ENCODE results near the gene MUSTN1.

The MUSTN1 gene

GRCh38 chr3:52834871-52835501 lies at the start of gene MUSTN1:
MUSTN1 (minus strand) TSS chr3:52835019; CDS start chr3:52834948, 71 bp downstream.
- DNase-seq (ENCODE audit: low spot score), result no peak

- DNase-seq (ENCODE audit: low spot score), result no peak
These were observed 47.6 kb upstream of the MUSTN1 start for GRCh38 chr3:52882377-52882776.

GRCh38 chr3:52881871-52882270 lies 47.1 kb upstream of the MUSTN1 start:
- DNase-seq (ENCODE audit: low spot score), result no peak

- no peak for DNase-seq (ENCODE audit: low spot score)
These were observed 45.7 kb upstream of the MUSTN1 start for GRCh38 chr3:52880474-52880873.

GRCh38 chr3:52880047-52880446 lies 45.2 kb upstream of the MUSTN1 start:
- DNase-seq (ENCODE audit: low spot score), result no peak

DNA sequence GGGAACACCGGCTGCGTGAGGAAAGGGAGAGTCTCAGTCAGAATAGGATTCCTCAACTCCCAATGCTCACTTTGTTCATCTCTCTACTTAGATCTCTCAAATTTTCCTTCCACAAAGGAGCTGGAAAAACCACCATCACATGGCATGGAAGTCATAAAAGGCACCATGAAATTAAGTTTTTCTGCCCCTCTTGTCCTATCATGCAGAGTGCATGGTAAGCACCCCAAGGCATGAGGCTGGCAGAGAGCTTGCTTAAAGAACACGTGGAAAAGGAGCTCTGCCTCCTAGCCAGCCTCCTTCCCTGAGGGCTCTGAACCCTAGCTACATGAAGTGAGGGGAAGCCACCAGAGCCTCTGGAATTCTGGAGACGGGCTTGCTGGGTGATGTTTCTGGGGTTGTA lies 44.8 kb upstream of the MUSTN1 start:
- no peak for DNase-seq (ENCODE audit: low spot score)

DNA sequence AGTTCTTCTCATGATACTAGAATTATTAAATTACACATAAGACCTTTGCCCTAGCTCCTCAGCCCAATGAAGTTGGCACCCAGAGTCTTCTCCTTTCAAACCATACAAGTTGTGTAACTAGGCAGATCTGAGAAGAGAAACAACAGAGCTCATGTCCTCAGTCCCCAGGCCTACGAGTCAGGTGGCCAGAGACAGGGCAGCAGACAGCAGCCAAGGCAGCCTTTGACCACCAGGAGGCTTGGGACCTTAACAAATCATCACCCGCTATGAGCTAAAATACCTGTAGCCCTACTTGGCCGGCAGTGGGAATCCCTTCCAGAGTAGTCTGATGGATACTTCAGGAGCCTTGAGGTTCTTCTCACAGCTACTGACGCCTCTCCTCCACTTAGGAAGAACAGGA lies 44.3 kb upstream of the MUSTN1 start:
- DNase-seq (ENCODE audit: low spot score), result no peak

DNA sequence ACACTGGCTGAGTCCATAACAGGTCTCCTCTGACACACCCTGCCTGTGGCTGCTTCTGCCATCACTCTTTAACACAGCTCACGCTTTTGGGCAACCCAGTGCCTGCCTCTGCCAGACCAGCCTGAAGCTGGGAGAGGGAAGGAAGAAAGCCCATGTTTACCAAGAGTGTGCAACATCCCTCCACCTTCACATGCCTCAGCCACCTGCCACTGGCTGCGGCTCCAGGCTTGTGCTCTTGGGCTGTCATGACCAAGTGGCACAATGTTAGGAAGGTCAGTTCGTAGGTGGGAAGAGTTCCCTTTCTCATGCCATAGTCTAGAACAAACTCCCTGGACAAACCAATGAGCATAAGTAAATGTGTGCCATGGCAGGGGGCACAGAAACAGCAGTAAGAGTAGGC lies 42.3 kb upstream of the MUSTN1 start:
- no peak for DNase-seq (ENCODE audit: low spot score)

DNA sequence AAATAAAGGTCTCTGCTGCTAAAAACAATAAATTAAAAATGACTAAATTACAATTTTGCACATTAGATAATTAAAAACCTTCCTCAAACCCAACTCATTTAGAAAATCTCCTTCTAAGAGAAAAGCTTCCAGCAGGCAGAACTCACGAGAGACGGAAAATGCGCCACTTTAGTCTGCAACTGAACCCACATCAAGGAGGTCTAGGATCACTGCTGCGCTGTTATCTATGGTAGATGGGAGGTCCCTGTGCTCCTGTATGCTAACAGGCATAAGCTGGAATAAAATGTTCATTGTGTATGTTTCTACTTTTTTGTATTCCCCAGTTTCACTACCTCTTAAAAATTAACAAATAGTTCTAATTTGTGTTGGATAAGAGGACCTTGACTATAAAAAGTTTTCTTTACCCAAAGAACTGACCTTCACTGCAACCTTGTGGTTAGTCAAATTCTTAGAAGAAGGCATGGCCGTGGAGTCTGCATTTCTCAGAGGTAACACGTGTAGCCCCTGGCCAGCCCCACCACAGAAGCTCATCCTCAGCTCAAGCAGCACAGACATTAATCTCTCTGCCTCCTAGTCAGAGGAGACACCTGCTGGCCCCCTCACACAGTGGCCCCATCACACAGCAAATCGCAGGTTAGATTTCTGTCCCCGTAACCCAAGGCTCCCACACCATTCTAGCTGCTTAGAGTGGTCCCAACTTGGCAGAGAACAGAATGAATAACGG lies 40.2 kb upstream of the MUSTN1 start:
- DNase-seq (ENCODE audit: low spot score), result no peak

DNA sequence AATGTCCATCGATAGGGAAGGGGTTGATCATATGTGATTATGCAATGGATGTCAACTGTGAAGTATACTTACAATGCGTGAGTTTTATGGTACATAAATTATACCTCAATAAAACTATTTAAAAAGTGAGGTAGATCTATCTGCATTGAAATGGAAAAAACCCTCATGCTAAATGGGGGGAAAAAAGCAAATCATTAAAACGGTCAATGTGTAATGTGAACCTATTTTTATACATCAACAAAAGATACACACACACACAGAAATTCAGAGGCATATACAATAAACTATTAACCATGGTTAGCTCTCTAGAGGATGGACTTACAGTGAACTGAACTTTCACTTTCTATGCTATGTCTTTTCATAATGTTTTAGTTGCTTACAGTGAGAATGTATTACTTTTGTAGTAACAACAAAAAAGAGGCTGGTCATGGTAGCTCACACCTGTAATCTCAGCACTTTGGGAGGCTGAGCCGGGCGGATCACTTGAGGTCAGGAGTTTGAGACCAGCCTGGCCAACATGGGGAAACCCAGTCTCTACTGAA lies 39.4 kb upstream of the MUSTN1 start:
- DNase-seq (ENCODE audit: low spot score), result no peak

- DNase-seq (ENCODE audit: low spot score), result no peak
These were observed 38.8 kb upstream of the MUSTN1 start for GRCh38 chr3:52873433-52874159.

DNA sequence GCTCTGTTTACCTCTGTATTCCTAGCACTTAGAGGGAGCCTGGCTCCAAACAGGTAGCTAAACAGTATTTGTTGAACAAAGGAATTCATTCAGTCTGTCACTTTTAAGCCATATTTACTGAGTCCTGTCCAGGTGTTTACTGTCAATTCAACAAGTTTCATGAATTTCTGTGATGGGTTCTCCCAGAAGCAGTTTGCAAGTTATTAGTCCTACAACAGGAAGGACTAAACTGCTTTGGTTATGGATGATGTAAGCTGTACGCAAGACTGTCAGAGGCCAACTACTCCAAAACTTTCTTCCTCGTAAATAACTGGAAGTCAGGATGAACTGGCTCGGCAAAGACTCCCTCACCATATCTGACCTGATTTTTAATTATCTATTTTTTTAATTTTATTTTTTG lies 37.4 kb upstream of the MUSTN1 start:
- no peak for DNase-seq (ENCODE audit: low spot score)

- no peak for DNase-seq (ENCODE audit: low spot score)
These were observed 36.9 kb upstream of the MUSTN1 start for GRCh38 chr3:52871761-52872160.

DNA sequence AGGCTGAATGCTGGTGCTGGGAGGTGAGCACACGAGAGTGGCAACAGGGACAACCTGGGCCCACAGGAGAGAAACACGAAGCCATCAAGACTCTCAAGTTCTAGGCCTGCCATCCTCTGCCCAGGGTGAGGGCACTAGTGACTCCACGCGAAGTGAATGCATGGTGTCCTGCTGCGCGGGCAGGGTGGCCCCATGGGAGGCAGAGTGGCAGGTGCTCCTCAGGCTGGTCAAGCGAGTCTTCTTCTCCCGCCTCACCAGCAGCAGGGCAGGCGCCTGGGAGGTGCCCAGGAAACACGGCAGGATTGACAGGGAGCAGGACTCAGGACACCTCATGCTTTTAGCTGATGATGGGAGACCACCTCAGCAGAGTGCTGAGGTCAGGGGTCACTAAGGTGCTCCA lies 35.7 kb upstream of the MUSTN1 start:
- no peak for DNase-seq (ENCODE audit: low spot score)

DNA sequence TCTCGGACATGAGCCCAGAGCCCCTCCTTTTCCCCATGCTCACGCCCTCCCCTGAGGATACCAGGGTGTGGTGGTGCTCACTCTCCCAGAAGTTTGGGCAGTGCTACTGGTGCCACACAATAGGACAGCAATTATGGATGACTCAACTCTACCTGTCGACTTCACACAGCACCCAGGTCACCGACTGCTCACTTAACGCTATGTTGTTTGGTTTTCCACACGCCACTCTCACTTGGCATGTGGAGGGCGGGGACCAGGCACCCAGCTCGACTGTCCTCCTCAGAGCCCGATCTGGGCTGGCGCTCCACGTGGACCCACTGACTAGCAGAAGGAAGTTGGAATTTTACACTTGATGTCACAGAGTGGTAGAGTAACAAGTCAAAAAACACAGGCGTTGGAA lies 31.6 kb upstream of the MUSTN1 start:
- DNase-seq (ENCODE audit: low spot score), result no peak

GRCh38 chr3:52865994-52866393 lies 31.2 kb upstream of the MUSTN1 start:
- DNase-seq (ENCODE audit: low spot score), result no peak

DNA sequence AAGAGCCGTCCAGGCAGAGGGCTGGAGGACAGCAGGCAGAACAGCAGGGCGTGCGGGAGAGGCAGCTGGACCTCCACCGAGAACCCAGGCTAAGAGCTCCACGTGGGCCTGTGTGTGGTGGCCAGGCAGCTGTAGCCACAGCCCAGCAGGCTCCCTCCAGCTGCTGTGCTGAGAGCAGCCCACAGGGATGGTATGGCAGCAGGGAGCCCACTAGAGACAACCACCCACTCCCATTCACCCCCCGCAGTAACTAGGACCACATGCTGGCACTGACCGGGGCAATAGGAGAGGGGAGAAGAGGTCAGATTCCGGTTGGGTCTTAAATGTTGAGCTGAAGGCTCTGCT lies 25.6 kb upstream of the MUSTN1 start:
- no peak for DNase-seq (ENCODE audit: low spot score)

GRCh38 chr3:52859686-52860423 lies 25.0 kb upstream of the MUSTN1 start:
- no peak for DNase-seq (ENCODE audit: low spot score)

DNA sequence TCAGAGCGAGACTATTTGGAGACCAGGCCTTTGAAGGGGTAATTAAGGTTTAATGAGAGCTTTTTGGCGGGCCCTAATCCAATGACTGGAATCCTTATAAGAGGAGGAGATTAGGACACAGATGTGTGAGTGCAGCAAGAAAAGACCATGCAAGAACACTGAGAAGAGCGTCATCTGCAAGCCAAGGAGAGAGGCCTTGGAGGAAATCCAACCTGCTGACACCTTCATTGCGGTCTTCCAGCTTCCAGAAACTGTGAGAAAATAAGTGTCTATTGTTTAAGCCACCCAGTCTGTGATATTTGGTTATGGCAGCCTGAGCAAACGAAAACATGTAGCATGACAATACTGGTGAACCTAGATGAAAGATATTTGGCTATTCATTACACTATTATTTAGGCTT lies 23.0 kb upstream of the MUSTN1 start:
- DNase-seq (ENCODE audit: low spot score), result no peak

DNA sequence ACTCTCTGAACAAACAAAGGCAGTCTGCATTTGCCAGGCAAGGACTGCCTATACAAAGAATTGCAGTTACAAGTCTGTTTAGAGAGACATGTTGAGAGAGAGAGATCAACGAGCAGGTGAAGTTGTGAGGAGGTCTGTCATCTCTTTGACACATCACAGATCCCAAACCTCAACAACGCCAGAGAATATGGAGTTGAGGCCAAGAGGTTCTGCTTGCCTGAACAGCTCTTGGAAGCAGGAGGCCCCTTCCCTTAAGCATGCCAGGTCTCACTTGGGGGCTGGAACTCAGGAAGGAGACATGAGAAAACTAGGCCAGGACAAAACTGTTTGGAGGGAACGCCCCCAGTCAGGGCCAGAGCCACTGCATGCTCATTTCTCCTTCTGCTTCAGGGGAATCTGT lies 22.3 kb upstream of the MUSTN1 start:
- no peak for DNase-seq (ENCODE audit: low spot score)

DNA sequence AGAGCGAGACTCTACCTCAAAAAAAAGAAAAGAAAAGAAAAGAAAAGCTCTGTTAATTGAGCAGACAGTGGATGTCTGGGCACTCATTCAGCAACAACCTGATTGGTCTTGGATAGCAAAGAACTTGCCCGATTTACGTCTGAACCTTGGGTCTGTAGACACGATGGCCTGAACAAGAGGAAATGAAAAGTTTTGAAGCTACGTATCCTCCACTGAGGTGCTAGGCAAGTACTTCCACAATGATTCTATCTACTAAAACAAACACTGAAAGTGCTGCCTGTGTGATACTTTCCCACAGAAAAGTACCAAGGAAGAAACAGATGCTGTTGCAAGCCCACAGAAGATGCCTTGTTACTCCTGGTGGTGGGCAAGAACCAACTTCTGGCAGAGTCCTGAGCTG lies 21.8 kb upstream of the MUSTN1 start:
- DNase-seq (ENCODE audit: low spot score), result no peak

- no peak for DNase-seq (ENCODE audit: low spot score)
These were observed 19.2 kb upstream of the MUSTN1 start for GRCh38 chr3:52854013-52854412.

Measured in CD4-positive, alpha-beta T cell treated with Interleukin-6 at 100 ng/mL for 8 hours (primary cell).